Measurements from ENCODE around the gene CACNA2D4.

The CACNA2D4 gene

DNA sequence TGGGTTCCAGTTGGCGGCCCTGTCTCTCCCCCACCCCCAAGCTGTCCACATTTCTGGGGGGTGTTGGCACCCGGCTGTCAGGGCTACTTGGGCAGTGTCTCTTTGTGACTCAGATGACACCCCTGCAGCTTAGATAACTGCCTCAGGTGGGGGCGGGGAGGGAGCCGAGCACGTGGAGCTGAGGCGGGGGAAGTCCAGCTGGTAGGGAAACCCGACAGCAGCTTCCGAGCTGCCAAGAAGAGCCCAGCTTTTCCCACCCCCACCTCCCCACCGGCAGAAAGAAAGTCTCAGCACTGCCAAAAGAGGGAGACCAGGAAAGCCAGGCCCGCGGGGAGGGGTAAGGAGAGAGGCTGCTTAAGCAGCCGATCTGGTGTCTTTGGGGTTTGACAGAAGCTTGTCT is 96.6 kb downstream of the CACNA2D4 start:
- TF ChIP-seq CTCF (conservative IDR thresholded peaks at IDR 0.05; ENCODE audit: low read depth, low read length) = no peak
- H3K27me3 ChIP-seq (ENCODE audit: insufficient read depth, low read depth) = peaks cover 65% of the 10 kb centered on the region

GRCh38 chr12:1820896-1821291 is 97.6 kb downstream of the CACNA2D4 start:
- Histone ChIP-seq H3K4me3 (IDR thresholded peaks at IDR 0.05; ENCODE audit: insufficient read depth, low read depth, low read length) (no peak overlapping the region), H3K36me3 (ENCODE audit: insufficient read depth) (no peaks in the 10 kb centered on the region), H3K27me3 (ENCODE audit: insufficient read depth, low read depth) (peaks cover 72% of the 10 kb centered on the region), H3K4me2 (no peak overlapping the region), H3K27ac (no peak overlapping the region), H3K4me1 (ENCODE audit: low read depth, poor library complexity, severe bottlenecking) (no peaks in the 10 kb centered on the region), H2AFZ (ENCODE audit: low read depth) (no peak overlapping the region), H3K79me2 (ENCODE audit: insufficient read depth, low read depth) (no peaks in the 10 kb centered on the region), H4K20me1 (ENCODE audit: insufficient read depth) (no peaks in the 10 kb centered on the region), H3K9ac (no peak overlapping the region)
- TF ChIP-seq CTCF (conservative IDR thresholded peaks at IDR 0.05; ENCODE audit: low read depth, low read length) = no peak

More for the DNA sequence above, 96.6 kb downstream of the CACNA2D4 start:
- no peak overlapping the region for H3K4me3 ChIP-seq (IDR thresholded peaks at IDR 0.05; ENCODE audit: insufficient read depth, low read depth, low read length)
- no peaks in the 10 kb centered on the region for H3K36me3 ChIP-seq (ENCODE audit: insufficient read depth)
- H3K9ac ChIP-seq = no peak overlapping the region
- no peak overlapping the region for H2AFZ ChIP-seq (ENCODE audit: low read depth)
- no peak overlapping the region for H3K4me2 ChIP-seq
- no peaks in the 10 kb centered on the region for H3K4me1 ChIP-seq (ENCODE audit: low read depth, poor library complexity, severe bottlenecking)
- no peak overlapping the region for H3K27ac ChIP-seq
- no peaks in the 10 kb centered on the region for H4K20me1 ChIP-seq (ENCODE audit: insufficient read depth)
- no peaks in the 10 kb centered on the region for H3K79me2 ChIP-seq (ENCODE audit: insufficient read depth, low read depth)

- Histone ChIP-seq H3K4me2 (no peak within 1 kb of the TSS), H3K36me3 (ENCODE audit: insufficient read depth) (no peaks in the 10 kb centered on the region), H3K27ac (no peak within 1 kb of the TSS), H4K20me1 (ENCODE audit: insufficient read depth) (no peaks in the 10 kb centered on the region), H3K79me2 (ENCODE audit: insufficient read depth, low read depth) (no peaks in the 10 kb centered on the region), H2AFZ (ENCODE audit: low read depth) (no peak within 1 kb of the TSS), H3K9ac (no peak within 1 kb of the TSS), H3K4me3 (IDR thresholded peaks at IDR 0.05; ENCODE audit: insufficient read depth, low read depth, low read length) (no peak within 1 kb of the TSS), H3K27me3 (ENCODE audit: insufficient read depth, low read depth) (peaks cover 72% of the 10 kb centered on the region), H3K4me1 (ENCODE audit: low read depth, poor library complexity, severe bottlenecking) (no peaks in the 10 kb centered on the region)
- TF ChIP-seq CTCF (conservative IDR thresholded peaks at IDR 0.05; ENCODE audit: low read depth, low read length) = no peak
Observed at GRCh38 chr12:1820191-1820895, 98.1 kb downstream of the CACNA2D4 start, which contains the start of gene LRTM2. LRTM2 (plus strand) TSS chr12:1820565; CDS start chr12:1828149, 7,584 bp downstream.

DNA sequence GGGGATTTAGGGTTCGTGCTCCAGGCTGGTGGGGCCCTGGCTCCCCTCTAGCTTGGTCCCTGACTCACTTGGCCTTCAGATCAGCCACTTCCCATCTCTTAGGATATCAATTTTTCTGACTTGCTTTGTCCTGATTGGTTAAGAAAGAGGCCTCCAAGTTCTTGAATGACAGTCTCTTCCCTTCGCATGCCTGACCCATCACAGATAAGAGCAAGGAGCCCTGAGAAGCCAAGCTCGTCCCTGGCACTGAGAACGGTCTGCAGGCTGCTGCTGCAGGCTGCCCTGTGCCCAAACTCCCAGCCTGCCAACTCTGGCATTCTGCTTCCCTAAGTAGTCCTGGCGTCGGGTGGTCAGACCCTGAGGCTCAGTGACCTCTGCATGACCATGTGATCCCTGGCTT is 98.9 kb downstream of the CACNA2D4 start:
- H3K36me3 ChIP-seq (ENCODE audit: insufficient read depth) = no peaks in the 10 kb centered on the region
- no peaks in the 10 kb centered on the region for H3K4me1 ChIP-seq (ENCODE audit: low read depth, poor library complexity, severe bottlenecking)
- H3K9ac ChIP-seq = no peak overlapping the region
- H2AFZ ChIP-seq (ENCODE audit: low read depth) = no peak overlapping the region
- no peak overlapping the region for H3K27ac ChIP-seq
- no peaks in the 10 kb centered on the region for H3K79me2 ChIP-seq (ENCODE audit: insufficient read depth, low read depth)
- no peaks in the 10 kb centered on the region for H4K20me1 ChIP-seq (ENCODE audit: insufficient read depth)
- TF ChIP-seq CTCF (conservative IDR thresholded peaks at IDR 0.05; ENCODE audit: low read depth, low read length) = no peak
- H3K4me2 ChIP-seq = no peak overlapping the region
- no peak overlapping the region for H3K4me3 ChIP-seq (IDR thresholded peaks at IDR 0.05; ENCODE audit: insufficient read depth, low read depth, low read length)
- H3K27me3 ChIP-seq (ENCODE audit: insufficient read depth, low read depth) = peaks cover 72% of the 10 kb centered on the region

Measured in KMS-11 (cell line).